Panc1 (cell line): ENCODE data around the gene RNF4. TPM values are rescaled to one million over a fixed set of nuclear protein-coding genes. Genes with fewer than 3 reads are reported as not detected.

Experiments
- ATAC-seq: fragments of 200-7000 bp; cut with Tn5 transposase; 2 replicates; pipeline ENCODE4 v1.9.1; 2020; ENCODE audit warnings: mild to moderate bottlenecking, moderate library complexity
- BruUV-seq: library from RNA; stranded (reverse); fragments of 400-500 nt; replicated peaks from 2 replicates; lab custom pipeline; 2021; lab: Mats Ljungman, UMichigan
- CTCF ChIA-PET: fragments of 300-600 bp; sonication (Branson Sonifier 250); formaldehyde crosslinking; loops from one replicate; lab custom pipeline; 2022; ENCODE audit warnings: antibody characterized with exemption; lab: Charles Lee
- POLR2A ChIA-PET: fragments of 300-600 bp; sonication (Branson Sonifier 250); formaldehyde crosslinking; loops from one replicate; lab custom pipeline; 2022; ENCODE audit warnings: antibody characterized with exemption; lab: Charles Lee
- DNase-seq: peaks from one replicate; pipeline ENCODE4 v3.0.0-alpha.2; 2010; ENCODE audit warnings: low read depth, low spot score
- H3K27ac ChIP-seq: 2 replicates; pipeline ENCODE4 v1.5.1; 2011; ENCODE audit warnings: mild to moderate bottlenecking, low read length, inconsistent platforms
- H3K27me3 ChIP-seq: fragments of 200-500 bp; sonication (Bioruptor generic); 2 replicates; pipeline ENCODE4 v1.6.0; 2014; ENCODE audit warnings: low read length, inconsistent platforms; ENCODE audit not compliant: control insufficient read depth, insufficient read depth
- H3K36me3 ChIP-seq: fragments of 200-500 bp; sonication (Bioruptor generic); 2 replicates; pipeline ENCODE4 v1.5.1; 2014; ENCODE audit warnings: inconsistent platforms, mild to moderate bottlenecking, low read length, moderate library complexity; ENCODE audit not compliant: control insufficient read depth, insufficient read depth
- H3K4me1 ChIP-seq: 2 replicates; pipeline ENCODE4 v1.5.1; 2011; ENCODE audit warnings: inconsistent platforms, mild to moderate bottlenecking, low read length, moderate library complexity; ENCODE audit not compliant: control insufficient read depth, insufficient read depth
- H3K4me3 ChIP-seq, 2 experiments: 2 replicates each; pipeline ENCODE4 v1.5.1; 2011 to 2012; ENCODE audit warnings: low read depth in 2 of 2, low read length in 2 of 2, mild to moderate bottlenecking in 2 of 2, inconsistent platforms in 1 of 2, moderate library complexity in 1 of 2
- H3K9me3 ChIP-seq: fragments of 200-500 bp; sonication (Bioruptor generic); 2 replicates; pipeline ENCODE4 v1.5.1; 2014; ENCODE audit warnings: low read depth, mild to moderate bottlenecking, inconsistent platforms, low read length, moderate library complexity; ENCODE audit not compliant: control insufficient read depth, insufficient read depth
- CTCF ChIP-seq: fragments of 450-650 bp; IDR thresholded peaks from 2 replicates; pipeline ENCODE4 v1.5.1; 2017; ENCODE audit warnings: mild to moderate bottlenecking
- POLR2AphosphoS5 ChIP-seq: IDR thresholded peaks from 2 replicates; pipeline ENCODE4 v1.6.1; 2012; ENCODE audit warnings: mild to moderate bottlenecking, low read depth, low read length, moderate library complexity
- REST ChIP-seq, 2 experiments: IDR thresholded peaks; 2 replicates each; pipeline ENCODE4 v1.6.1; 2011 to 2012; ENCODE audit warnings: low read depth in 2 of 2, control low read depth in 1 of 2, low read length in 1 of 2, mild to moderate bottlenecking in 1 of 2, moderate library complexity in 1 of 2; ENCODE audit not compliant: insufficient read depth in 1 of 2
- SIN3A ChIP-seq: IDR thresholded peaks from 2 replicates; pipeline ENCODE4 v1.6.1; 2012; ENCODE audit warnings: low read depth, mild to moderate bottlenecking, low read length, moderate library complexity, borderline replicate concordance; ENCODE audit not compliant: insufficient read depth
- TCF7L2 ChIP-seq: IDR thresholded peaks from 2 replicates; pipeline ENCODE4 v1.6.1; 2011; ENCODE audit warnings: mild to moderate bottlenecking, low read depth, low read length, inconsistent platforms
- in situ Hi-C: cut with HindIII; loops from 2 replicates; pipeline ENCODE4 v1.10.0; 2016; ENCODE audit warnings: low sequenced_read_pairs, low pct_unique_long_range_greater_than_20kb
- intact Hi-C: fragments of 100-400 bp; cut with micrococcal nuclease; formaldehyde crosslinking; loops from one replicate; pipeline ENCODE4 v1.10.0; 2022; ENCODE audit not compliant: unreplicated experiment
- total RNA-seq: library from RNA; stranded (reverse); gene quantifications from one replicate; pipeline ENCODE4 v1.2.1, GENCODE V29; 2021; ENCODE audit not compliant: unreplicated experiment

The RNF4 gene
- total RNA-seq, 1 experiment from 2014 or later: 55.0 TPM

- ChIA-PET POLR2A (no interaction called here), CTCF (no interaction called here)
- Histone ChIP-seq H3K27me3 (no peaks in the 10 kb centered on the region), H3K36me3 (no peaks in the 10 kb centered on the region), H3K27ac (no peak overlapping the region), H3K9me3 (no peaks in the 10 kb centered on the region), H3K4me1 (no peaks in the 10 kb centered on the region), H3K4me3 (no peak overlapping the region)
- DNase-seq (no peak), ATAC-seq (no peak)
- TF ChIP-seq POLR2AphosphoS5 (no peak), REST (IDR thresholded peaks at IDR 0.05; ENCODE audit: insufficient read depth in 1 of 2, low read depth in 2 of 2, low read length in 1 of 2) (no peak), TCF7L2 (no peak), SIN3A (no peak), CTCF (no peak)
- intact Hi-C loops: no loop called here
- in situ Hi-C loops: no loop called here
- no TSS peak for BruUV-seq
Observed at GRCh38 chr4:2423695-2424094, 45.2 kb upstream of the RNF4 start.

GRCh38 chr4:2424581-2424980, 44.3 kb upstream of the RNF4 start:
- Histone ChIP-seq H3K4me3 (no peak overlapping the region), H3K4me1 (no peaks in the 10 kb centered on the region), H3K36me3 (no peaks in the 10 kb centered on the region), H3K27me3 (no peaks in the 10 kb centered on the region), H3K9me3 (no peaks in the 10 kb centered on the region), H3K27ac (no peak overlapping the region)
- BruUV-seq: no TSS peak
- ChIA-PET CTCF (no interaction called here), POLR2A (no interaction called here)
- in situ Hi-C loops: no loop called here
- no peak for TF ChIP-seq REST (IDR thresholded peaks at IDR 0.05; ENCODE audit: insufficient read depth in 1 of 2, low read depth in 2 of 2, low read length in 1 of 2)
- TF ChIP-seq CTCF: no peak
- DNase-seq (no peak), ATAC-seq (no peak)
- intact Hi-C loops: no loop called here
